K562 (cell line): ENCODE data around the gene STX11. TPM values are rescaled to one million over a fixed set of nuclear protein-coding genes. Genes with fewer than 3 reads are reported as not detected.

Source experiments
- ATAC-seq: fragments of 200-7000 bp; cut with Tn5 transposase; 3 replicates; pipeline ENCODE4 v1.9.1; 2020; ENCODE audit warnings: moderate library complexity
- BruUV-seq: library from RNA; stranded (reverse); fragments of 400-500 nt; replicated peaks from 2 replicates; lab custom pipeline; 2021; lab: Mats Ljungman, UMichigan
- CTCF ChIA-PET: fragments of 300-600 bp; formaldehyde crosslinking; extraction: SDS; loops from one replicate; lab custom pipeline; 2021; ENCODE audit warnings: low intra/inter-chr PET ratio; lab: Yijun Ruan, JAX
- POLR2A ChIA-PET: fragments of 300-600, 350-650 bp; sonication (Branson Sonifier 250); formaldehyde crosslinking; extraction: SDS; loops from one replicate; lab custom pipeline; 2021; ENCODE audit warnings: antibody characterized with exemption, inconsistent platforms; lab: Yijun Ruan, JAX
- DNase-seq, 4 experiments: peaks; one replicate each; pipeline versions ENCODE4 v3.0.0 to v3.0.0-alpha.2; 2011 to 2018; ENCODE audit warnings: low spot score in 3 of 4, mixed read lengths in 3 of 4; ENCODE audit errors: extremely low read depth in 1 of 4
- FAIRE-seq: peaks from 2 replicates; lab custom pipeline; 2011; peaks lifted over from hg19 to GRCh38; lab: Jason Lieb, UNC
- H2AFZ ChIP-seq: 2 replicates; pipeline ENCODE4 v1.6.0; 2011; ENCODE audit warnings: low read depth, low read length, control low read depth, inconsistent platforms
- H3K27ac ChIP-seq: fragments of 200-600 bp; 3 replicates; pipeline ENCODE4 v1.8.0; 2011; ENCODE audit warnings: low read depth, mild to moderate bottlenecking, control low read depth, inconsistent platforms, low read length, moderate library complexity, mixed read lengths; ENCODE audit errors: extremely low read depth
- H3K27me3 ChIP-seq, 2 experiments: fragments of 300-600 bp in 1 of 2; 2 replicates in 1 of 2; 3 replicates in 1 of 2; pipeline versions ENCODE4 v1.6.0 to v1.8.0; 2011; ENCODE audit warnings: inconsistent platforms in 2 of 2, low read length in 2 of 2, mild to moderate bottlenecking in 1 of 2, mixed read lengths in 1 of 2, moderate library complexity in 1 of 2; ENCODE audit not compliant: control insufficient read depth in 2 of 2, insufficient read depth in 2 of 2
- H3K36me3 ChIP-seq: fragments of 300-600 bp; 3 replicates; pipeline ENCODE4 v1.8.0; 2011; ENCODE audit warnings: mild to moderate bottlenecking, low read length, inconsistent platforms; ENCODE audit not compliant: control insufficient read depth, insufficient read depth
- H3K4me1 ChIP-seq, 2 experiments: fragments of 200-600 bp in 1 of 2; replicated peaks in 1 of 2; 2 replicates in 1 of 2; 3 replicates in 1 of 2; pipeline versions ENCODE4 v1.5.1 to v1.8.0; 2011; ENCODE audit warnings: inconsistent platforms in 2 of 2, low read length in 2 of 2, mild to moderate bottlenecking in 1 of 2, mixed read lengths in 1 of 2, moderate library complexity in 1 of 2; ENCODE audit not compliant: control insufficient read depth in 2 of 2, insufficient read depth in 2 of 2
- H3K4me2 ChIP-seq: 2 replicates; pipeline ENCODE4 v1.6.1; 2011; ENCODE audit warnings: low read length, control low read depth, inconsistent platforms, mixed read lengths; ENCODE audit not compliant: insufficient read depth
- H3K4me3 ChIP-seq: fragments of 200-600 bp; sonication (generic), shearing (Covaris generic); 2 replicates; pipeline ENCODE4 v1.5.1; 2016; ENCODE audit warnings: control low read depth, inconsistent platforms
- H3K79me2 ChIP-seq: fragments of 200-600 bp; 3 replicates; pipeline ENCODE4 v1.8.0; 2011; ENCODE audit warnings: low read length, inconsistent platforms; ENCODE audit not compliant: control insufficient read depth, insufficient read depth
- H3K9ac ChIP-seq, 2 experiments: 2 replicates each; pipeline versions ENCODE4 v1.6.0 to v1.6.1; 2011; ENCODE audit warnings: low read depth in 2 of 2, low read length in 2 of 2, control low read depth in 1 of 2, inconsistent platforms in 1 of 2, mild to moderate bottlenecking in 1 of 2, mixed read lengths in 1 of 2; ENCODE audit not compliant: insufficient read depth in 1 of 2
- H3K9me1 ChIP-seq: one replicate; pipeline ENCODE4 v1.6.0; 2011; ENCODE audit warnings: inconsistent platforms, mild to moderate bottlenecking, low read length, moderate library complexity; ENCODE audit not compliant: control insufficient read depth, insufficient read depth
- H3K9me3 ChIP-seq: replicated peaks from 2 replicates; pipeline ENCODE4 v1.5.1; 2011; ENCODE audit warnings: low read depth, low read length, inconsistent platforms; ENCODE audit not compliant: control insufficient read depth, insufficient read depth
- H4K20me1 ChIP-seq: replicated peaks from 2 replicates; pipeline ENCODE4 v1.6.1; 2011; ENCODE audit warnings: low read length, inconsistent platforms, mixed read lengths; ENCODE audit not compliant: control insufficient read depth, insufficient read depth
- CXXC5 ChIP-seq: fragments of 250-450 bp; sonication (Bioruptor Pico); IDR thresholded peaks from 2 replicates; pipeline ENCODE4 v1.8.0; 2022; ENCODE audit warnings: inconsistent platforms, mild to moderate bottlenecking, moderate library complexity
- JUND ChIP-seq, 2 experiments: IDR thresholded peaks; 2 replicates in 1 of 2; 3 replicates in 1 of 2; pipeline ENCODE4 v1.6.1; 2011; ENCODE audit warnings: borderline replicate concordance in 2 of 2, low read depth in 2 of 2, low read length in 2 of 2, improper control_type of control experiment in 1 of 2, missing biosample characterization in 1 of 2, missing genetic modification characterization in 1 of 2, missing genetic modification reagents in 1 of 2
- PCBP1 ChIP-seq: fragments of 200-400 bp; formaldehyde crosslinking; IDR thresholded peaks from 2 replicates; pipeline ENCODE4 v1.6.1; 2018; ENCODE audit warnings: mild to moderate bottlenecking, low read depth, low read length; ENCODE audit not compliant: poor library complexity, severe bottlenecking
- ZNF354B ChIP-seq: fragments of 250-450 bp; sonication (Bioruptor Pico); IDR thresholded peaks from 2 replicates; pipeline ENCODE4 v1.4.0; 2020
- WGBS: fragments of 100-300 bp; shearing (Covaris generic); methylation state at CpG from one replicate; pipeline ENCODE4 v1.1.6; 2016; ENCODE audit warnings: low coverage, mixed read lengths; ENCODE audit not compliant: insufficient coverage; ENCODE audit errors: missing lambda C conversion rate; 5-methylcytosine and 5-hydroxymethylcytosine counted together
- in situ Hi-C: fragments of 300-500 bp; cut with MboI; formaldehyde crosslinking; loops from 4 replicates; pipeline ENCODE4 v1.15.0; 2018; ENCODE audit warnings: inconsistent platforms, mixed read lengths
- intact Hi-C: fragments of 100-400 bp; cut with micrococcal nuclease; formaldehyde crosslinking; loops from 2 replicates; pipeline ENCODE4 v1.14.2; 2022
- polyA plus RNA-seq, 8 experiments: library from polyadenylated mRNA; depleted of rRNA in 4 of 8; stranded (reverse) in 5 of 8; unstranded in 3 of 8; fragments of >200 nt; fragmentation: Nextera tagmentation in 2 of 8; fragmentation: Illumina TruSeq in 1 of 8; extraction: Ambion mirVana in 2 of 8; extraction: Trizol in 1 of 8; gene quantifications; 2 replicates each; pipeline versions ENCODE4 v1.2.1 to v1.2.3, GENCODE V29; 2011 to 2014; ENCODE audit warnings: inconsistent platforms in 1 of 8, missing spikeins in 1 of 8
- total RNA-seq, 7 experiments: library from RNA; depleted of rRNA in 6 of 7; stranded (reverse); fragments of >200 nt in 6 of 7; fragmentation: Illumina TruSeq in 2 of 7; extraction: Trizol in 2 of 7; gene quantifications; 2 replicates each; pipeline versions ENCODE4 v1.2.1 to v1.2.3, GENCODE V29; 2011 to 2021; ENCODE audit warnings: low replicate concordance in 1 of 7
- TF ChIP-seq, protein P1 (sequence below): sonication (generic); formaldehyde crosslinking; IDR thresholded peaks from 2 replicates; pipeline ENCODE4 v1.8.0; 2022; ENCODE audit warnings: mild to moderate bottlenecking, missing genetic modification reagents, borderline replicate concordance
- TF ChIP-seq, protein P2 (sequence below): fragments of 250-450 bp; sonication (Bioruptor Pico); IDR thresholded peaks from 2 replicates; pipeline ENCODE4 v1.5.1; 2021; ENCODE audit warnings: mild to moderate bottlenecking

The STX11 gene
- total and polyA plus RNA-seq, 9 of the 15 experiments (the other 6 are each of a cell fraction or from before 2014, with no cell fraction given), result 0.06 to 0.73 (median 0.40) TPM

DNA sequence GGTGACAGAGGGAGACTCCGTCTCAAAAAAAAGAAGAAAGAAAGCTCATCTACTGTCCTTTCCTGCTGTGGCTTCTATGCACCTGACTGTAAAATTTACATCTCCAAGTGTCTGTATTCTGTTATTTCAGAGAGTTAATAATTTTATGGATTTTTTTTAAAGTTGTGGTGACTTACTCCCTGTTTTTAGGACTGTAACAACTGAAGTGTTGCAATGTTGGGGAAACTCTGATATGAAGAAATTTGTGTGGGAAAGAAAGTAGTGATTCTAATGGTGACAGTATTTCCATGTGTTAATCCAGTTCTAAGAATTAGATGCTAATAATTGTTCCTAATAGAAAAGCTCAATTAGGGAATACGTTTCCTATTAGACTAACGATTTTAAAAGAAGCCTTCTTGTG is 27.4 kb downstream of the STX11 start:
- H3K27ac ChIP-seq, result no peak overlapping the region
- H2AFZ ChIP-seq, result no peak overlapping the region
- H4K20me1 ChIP-seq, result no peaks in the 10 kb centered on the region
- 6% methylated on average over 3 of the region's 3 CpGs for WGBS
- H3K9ac ChIP-seq, result no peak overlapping the region
- BruUV-seq, result no TSS peak
- H3K36me3 ChIP-seq, result no peaks in the 10 kb centered on the region
- no peaks in the 10 kb centered on the region for H3K79me2 ChIP-seq
- POLR2A ChIA-PET, result interaction anchor here (0.7 to 1.1 kb wide), 2 partner anchors 12 to 83 kb away, joined by 3 read pairs; no protein-coding TSS in a partner anchor
- no peak overlapping the region for H3K4me2 ChIP-seq
- in situ Hi-C loops, result no loop called here
- peaks cover 0 to 4% of the 10 kb centered on the region in 2 experiments; a peak in 1 of 5 replicates for H3K4me1 ChIP-seq
- TF ChIP-seq ZNF354B (CRISPR knock-in tag), result no peak
- H3K4me3 ChIP-seq, result no peak overlapping the region
- no peaks in the 10 kb centered on the region for H3K9me3 ChIP-seq
- DNase-seq, result no peak
- CTCF ChIA-PET, result no interaction called here
- intact Hi-C loops, result no loop called here
- peaks cover 3 to 14% of the 10 kb centered on the region in 2 experiments; a peak in 2 of 5 replicates for H3K27me3 ChIP-seq
- no peaks in the 10 kb centered on the region for H3K9me1 ChIP-seq
- no peak for ATAC-seq
- no peak for FAIRE-seq

DNA sequence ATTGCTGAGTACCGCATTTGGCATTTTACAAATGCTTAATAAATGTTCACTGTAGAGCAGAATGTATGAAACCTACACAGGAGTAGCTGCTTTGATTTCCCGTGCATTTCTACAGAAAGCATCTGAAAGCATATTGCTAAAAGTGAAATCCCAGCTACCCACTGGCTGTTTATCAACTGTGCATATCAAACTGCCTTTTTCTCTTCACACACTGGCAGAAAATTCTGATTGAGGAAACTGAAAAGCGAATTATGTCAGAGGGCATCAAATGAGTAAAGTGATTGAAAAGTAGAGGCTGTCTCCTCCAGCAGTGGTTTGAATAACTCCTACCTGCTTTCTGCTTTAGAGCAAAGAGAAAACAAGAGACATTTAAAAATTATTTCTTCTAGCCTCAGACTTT is 28.0 kb downstream of the STX11 start:
- in situ Hi-C loops, result no loop called here
- no peak overlapping the region for H3K9ac ChIP-seq
- WGBS, result 0% methylated on average over 3 of the region's 3 CpGs
- H2AFZ ChIP-seq, result no peak overlapping the region
- H3K79me2 ChIP-seq, result no peaks in the 10 kb centered on the region
- no peak overlapping the region for H3K27ac ChIP-seq
- H3K4me1 ChIP-seq, result peaks cover 0 to 4% of the 10 kb centered on the region in 2 experiments; a peak in 1 of 5 replicates
- intact Hi-C loops, result no loop called here
- no peaks in the 10 kb centered on the region for H3K36me3 ChIP-seq
- H3K27me3 ChIP-seq, result peaks cover 3 to 14% of the 10 kb centered on the region in 2 experiments; a peak in 2 of 5 replicates
- no peak for ATAC-seq
- no peaks in the 10 kb centered on the region for H3K9me3 ChIP-seq
- ChIA-PET POLR2A (interaction anchor here (0.6 to 0.7 kb wide), 2 partner anchors 79 to 83 kb away, joined by 3 read pairs; no protein-coding TSS in a partner anchor), CTCF (no interaction called here)
- DNase-seq, result no peak
- no peak overlapping the region for H3K4me2 ChIP-seq
- H3K4me3 ChIP-seq, result no peak overlapping the region
- no peaks in the 10 kb centered on the region for H3K9me1 ChIP-seq
- no TSS peak for BruUV-seq
- H4K20me1 ChIP-seq, result no peaks in the 10 kb centered on the region
- no peak for FAIRE-seq
- TF ChIP-seq, protein P1, sequence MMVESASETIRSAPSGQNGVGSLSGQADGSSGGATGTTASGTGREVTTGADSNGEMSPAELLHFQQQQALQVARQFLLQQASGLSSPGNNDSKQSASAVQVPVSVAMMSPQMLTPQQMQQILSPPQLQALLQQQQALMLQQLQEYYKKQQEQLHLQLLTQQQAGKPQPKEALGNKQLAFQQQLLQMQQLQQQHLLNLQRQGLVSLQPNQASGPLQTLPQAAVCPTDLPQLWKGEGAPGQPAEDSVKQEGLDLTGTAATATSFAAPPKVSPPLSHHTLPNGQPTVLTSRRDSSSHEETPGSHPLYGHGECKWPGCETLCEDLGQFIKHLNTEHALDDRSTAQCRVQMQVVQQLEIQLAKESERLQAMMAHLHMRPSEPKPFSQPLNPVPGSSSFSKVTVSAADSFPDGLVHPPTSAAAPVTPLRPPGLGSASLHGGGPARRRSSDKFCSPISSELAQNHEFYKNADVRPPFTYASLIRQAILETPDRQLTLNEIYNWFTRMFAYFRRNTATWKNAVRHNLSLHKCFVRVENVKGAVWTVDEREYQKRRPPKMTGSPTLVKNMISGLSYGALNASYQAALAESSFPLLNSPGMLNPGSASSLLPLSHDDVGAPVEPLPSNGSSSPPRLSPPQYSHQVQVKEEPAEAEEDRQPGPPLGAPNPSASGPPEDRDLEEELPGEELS, result no peak
- TF ChIP-seq PCBP1 (no peak), CXXC5 (CRISPR knock-in tag) (no peak), JUND (IDR thresholded peaks at IDR 0.05; ENCODE audit: borderline replicate concordance, low read depth, low read length) (no peak), JUND (tag; IDR thresholded peaks at IDR 0.05; ENCODE audit: borderline replicate concordance, low read depth, low read length) (no peak)
- TF ChIP-seq, protein P2, sequence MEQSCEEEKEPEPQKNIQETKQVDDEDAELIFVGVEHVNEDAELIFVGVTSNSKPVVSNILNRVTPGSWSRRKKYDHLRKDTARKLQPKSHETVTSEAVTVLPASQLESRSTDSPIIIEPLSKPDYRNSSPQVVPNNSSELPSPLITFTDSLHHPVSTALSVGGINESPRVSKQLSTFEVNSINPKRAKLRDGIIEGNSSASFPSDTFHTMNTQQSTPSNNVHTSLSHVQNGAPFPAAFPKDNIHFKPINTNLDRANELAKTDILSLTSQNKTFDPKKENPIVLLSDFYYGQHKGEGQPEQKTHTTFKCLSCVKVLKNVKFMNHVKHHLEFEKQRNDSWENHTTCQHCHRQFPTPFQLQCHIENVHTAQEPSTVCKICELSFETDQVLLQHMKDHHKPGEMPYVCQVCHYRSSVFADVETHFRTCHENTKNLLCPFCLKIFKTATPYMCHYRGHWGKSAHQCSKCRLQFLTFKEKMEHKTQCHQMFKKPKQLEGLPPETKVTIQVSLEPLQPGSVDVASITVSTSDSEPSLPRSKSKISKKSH, result no peak
